GM13977 (cell line): ENCODE results near the gene RASAL2.
A peak's percentile ranks its signal among the peaks of the same experiment; 100 is the strongest.

ENCODE experiments used
- DNase-seq: peaks from one replicate; pipeline ENCODE4 v3.0.0; 2012; ENCODE audit warnings: low spot score
- in situ Hi-C: fragments of 300-500 bp; cut with MboI; formaldehyde crosslinking; loops from one replicate; pipeline ENCODE4 v1.12.0; 2022; ENCODE audit warnings: low sequenced_read_pairs, low pct_unique_long_range_greater_than_20kb, mixed read lengths, inconsistent platforms; ENCODE audit not compliant: unreplicated experiment
- TF ChIP-seq, protein P1 (sequence below): IDR thresholded peaks from 2 replicates; pipeline ENCODE4 v1.5.1; 2012; ENCODE audit warnings: mild to moderate bottlenecking, control low read depth; ENCODE audit not compliant: insufficient read depth; ENCODE audit errors: extremely low read depth, missing control alignments

RASAL2 gene

DNA sequence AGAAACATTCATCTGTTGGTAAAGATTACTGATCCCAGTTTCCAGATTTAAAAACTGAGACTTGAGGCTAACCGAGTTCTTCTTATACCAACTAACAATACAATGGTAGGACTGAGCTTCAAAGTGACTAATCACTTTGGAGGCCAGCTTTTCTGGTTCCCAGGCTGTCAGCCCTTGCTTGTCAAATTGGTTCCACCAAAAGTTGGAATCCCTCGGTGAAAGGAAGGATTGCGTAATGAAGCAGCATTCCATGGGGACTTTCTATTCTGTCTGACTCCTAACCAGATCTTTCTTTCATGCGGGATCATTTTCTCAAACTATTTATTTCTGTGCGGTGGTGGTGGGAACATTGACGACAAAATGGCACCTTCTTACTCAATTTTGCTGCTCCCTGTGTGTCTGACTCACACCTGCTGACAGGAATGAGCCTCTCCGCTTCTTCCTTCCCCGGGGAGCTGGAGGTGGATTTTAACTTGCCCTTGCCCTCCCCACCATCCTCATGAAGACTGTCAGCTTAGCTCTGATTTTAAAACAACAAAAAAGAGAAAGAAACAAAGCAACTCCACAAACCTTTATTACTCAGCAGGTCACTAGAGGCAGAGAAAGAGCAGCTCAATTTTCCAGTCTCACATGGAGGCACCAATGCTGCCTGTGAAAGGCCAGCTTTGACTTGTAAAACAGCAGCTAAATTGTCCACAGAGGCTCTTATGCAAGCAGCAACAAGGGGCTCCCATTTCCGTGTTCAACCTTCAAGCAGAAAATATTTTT, 32.9 kb upstream of the RASAL2 start:
- in situ Hi-C loops = no loop called here
- DNase-seq = no peak
- TF ChIP-seq, protein P1, sequence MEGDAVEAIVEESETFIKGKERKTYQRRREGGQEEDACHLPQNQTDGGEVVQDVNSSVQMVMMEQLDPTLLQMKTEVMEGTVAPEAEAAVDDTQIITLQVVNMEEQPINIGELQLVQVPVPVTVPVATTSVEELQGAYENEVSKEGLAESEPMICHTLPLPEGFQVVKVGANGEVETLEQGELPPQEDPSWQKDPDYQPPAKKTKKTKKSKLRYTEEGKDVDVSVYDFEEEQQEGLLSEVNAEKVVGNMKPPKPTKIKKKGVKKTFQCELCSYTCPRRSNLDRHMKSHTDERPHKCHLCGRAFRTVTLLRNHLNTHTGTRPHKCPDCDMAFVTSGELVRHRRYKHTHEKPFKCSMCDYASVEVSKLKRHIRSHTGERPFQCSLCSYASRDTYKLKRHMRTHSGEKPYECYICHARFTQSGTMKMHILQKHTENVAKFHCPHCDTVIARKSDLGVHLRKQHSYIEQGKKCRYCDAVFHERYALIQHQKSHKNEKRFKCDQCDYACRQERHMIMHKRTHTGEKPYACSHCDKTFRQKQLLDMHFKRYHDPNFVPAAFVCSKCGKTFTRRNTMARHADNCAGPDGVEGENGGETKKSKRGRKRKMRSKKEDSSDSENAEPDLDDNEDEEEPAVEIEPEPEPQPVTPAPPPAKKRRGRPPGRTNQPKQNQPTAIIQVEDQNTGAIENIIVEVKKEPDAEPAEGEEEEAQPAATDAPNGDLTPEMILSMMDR = no peak

DNA sequence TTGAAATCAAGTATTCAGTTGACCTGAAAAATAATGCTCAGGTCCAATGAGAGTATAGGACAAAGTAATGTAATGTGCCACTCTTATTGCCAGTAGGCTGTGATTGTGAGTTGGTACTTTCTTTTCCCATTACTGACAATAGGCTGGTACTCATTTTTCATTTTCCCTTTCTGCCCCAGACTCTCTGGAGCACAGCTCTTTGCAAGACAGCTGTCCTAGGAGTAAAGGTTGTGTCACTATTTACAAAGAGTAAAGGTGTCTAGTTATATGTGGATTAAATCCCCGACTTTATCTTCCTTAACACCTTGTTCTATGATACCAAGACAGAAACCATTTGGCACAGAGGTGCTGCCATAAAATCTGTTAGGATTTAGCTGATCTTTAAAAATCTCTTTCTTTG, 32.3 kb upstream of the RASAL2 start:
- TF ChIP-seq, protein P1 = no peak
- in situ Hi-C loops = no loop called here

DNA sequence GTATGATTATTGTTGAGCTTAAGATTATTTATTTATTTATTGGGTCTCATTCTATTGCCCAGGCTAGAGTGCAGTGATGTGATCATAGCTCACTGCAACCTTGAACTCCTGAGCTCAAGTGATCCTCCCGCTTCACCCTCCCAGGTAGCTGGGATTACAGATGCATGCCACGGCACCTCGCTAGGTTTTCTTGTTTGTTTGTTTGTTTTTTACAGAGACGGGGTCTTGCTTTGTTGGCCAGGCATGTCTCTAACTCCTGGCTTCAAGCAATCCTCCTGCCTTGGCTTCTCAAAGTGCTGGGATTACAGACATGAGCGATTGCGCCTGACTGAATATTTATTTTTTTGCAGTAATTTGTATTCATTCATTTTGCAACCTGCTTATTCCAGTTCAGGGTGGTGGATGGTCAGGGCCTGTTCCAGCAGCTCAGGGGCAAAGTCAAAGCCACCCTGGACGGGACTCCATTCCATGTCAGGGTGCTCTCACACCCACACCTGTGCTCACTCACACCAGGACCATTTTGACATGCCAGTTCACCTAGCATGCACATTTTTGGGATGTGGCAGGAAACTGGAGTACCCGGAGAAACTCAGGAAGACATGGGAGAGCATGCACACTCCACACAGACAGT, 29.6 kb upstream of the RASAL2 start:
- in situ Hi-C loops = no loop called here
- TF ChIP-seq, protein P1 = no peak
- no peak for DNase-seq

More for the DNA sequence above, 32.3 kb upstream of the RASAL2 start:
- no peak for DNase-seq

DNA sequence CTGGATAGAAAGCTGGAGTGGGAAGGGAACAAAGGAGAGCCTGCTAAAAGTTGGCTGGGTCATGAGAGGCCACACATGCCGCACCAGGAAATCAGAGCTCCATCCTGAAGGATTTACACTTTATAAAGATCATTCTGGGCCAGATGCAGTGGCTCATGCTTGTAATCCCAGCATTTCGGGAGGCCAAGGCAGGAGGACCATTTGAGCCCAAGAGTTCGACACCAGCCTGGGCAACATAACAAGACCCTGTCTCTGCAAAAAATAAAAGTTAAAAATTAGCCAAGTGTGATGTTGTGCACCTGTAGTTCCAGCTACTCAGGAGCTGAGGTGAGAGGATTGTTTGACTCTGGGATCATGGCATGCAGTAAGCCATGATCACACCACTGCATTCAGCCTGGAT, 28.7 kb upstream of the RASAL2 start:
- TF ChIP-seq, protein P1 = no peak
- DNase-seq = no peak
- in situ Hi-C loops = no loop called here

DNA sequence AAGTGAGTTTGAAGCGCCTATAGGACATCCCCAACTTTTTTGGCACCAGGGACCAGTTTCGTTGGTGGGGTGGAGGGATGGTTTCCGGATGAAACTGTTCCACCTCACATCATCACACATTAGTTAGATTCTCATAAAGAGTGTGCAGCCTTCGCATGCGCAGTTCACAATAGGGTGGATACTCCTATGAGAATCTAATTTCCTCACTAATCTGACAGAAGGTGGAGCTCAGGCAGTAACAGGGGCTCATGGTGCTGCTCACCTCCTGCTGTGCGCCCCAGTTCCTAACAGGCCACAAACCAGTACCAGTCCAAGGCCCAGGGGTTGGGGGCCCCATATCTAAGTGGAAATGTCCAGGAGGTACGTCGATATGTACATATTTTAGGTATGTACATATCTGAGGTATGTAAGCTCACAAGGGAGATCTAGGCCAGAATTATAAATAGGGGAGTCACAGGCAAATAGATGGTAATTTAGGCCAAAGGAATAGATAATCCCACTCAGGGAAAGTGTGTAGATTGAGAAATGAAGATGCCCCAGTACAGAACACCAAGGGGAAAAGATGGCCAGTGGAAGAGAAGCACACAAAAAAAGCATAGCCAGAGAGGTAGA, 27.5 kb upstream of the RASAL2 start:
- DNase-seq = no peak
- in situ Hi-C loops = no loop called here
- TF ChIP-seq, protein P1 = no peak

DNA sequence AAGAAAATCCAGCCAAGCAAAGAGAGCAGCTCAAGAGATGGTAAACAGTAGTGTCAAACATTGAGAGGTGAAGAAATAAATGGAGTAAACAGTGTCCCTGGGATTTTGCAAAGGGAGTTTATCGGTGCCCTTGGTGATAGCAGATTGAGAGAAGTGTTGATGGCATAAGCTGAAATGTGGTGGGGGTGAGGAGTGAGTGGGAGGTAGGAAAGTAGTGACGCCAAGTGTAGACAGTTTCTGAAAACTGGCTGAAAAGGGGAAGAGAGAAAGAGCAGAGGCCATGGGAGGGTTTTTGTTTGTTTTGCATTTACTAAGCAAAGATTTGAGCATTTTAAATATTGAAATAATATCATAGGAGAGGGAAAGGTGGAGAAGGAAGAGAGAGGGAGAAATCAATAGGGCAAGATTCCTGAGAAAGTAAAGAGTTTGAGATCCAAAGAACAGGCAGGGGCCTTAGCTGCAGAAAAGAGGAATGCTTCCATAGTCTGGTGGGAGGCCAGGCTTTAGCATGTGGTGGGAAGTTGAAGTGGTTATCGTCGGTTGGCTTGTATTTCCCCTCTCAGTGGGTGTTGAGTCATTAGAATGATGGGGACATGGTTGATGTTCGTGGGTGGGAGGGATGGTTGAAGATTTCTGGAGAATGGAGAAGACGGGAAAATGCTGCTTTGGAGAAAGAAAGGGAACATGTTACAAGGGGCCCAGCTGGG, 26.8 kb upstream of the RASAL2 start:
- in situ Hi-C loops = no loop called here
- TF ChIP-seq, protein P1 = no peak
- peak; percentile 56 for DNase-seq
